Lower lobe of right lung (tissue), 2 donors: ENCODE measurements around the gene SEPTIN8. TPM values are rescaled to one million over a fixed set of nuclear protein-coding genes. Genes with fewer than 3 reads are reported as not detected.

Experiments
- ATAC-seq, 2 donors: fragments of 200-7000 bp; cut with Tn5 transposase; one replicate each; pipeline ENCODE4 v1.9.1; 2020 to 2022; ENCODE audit warnings: mild to moderate bottlenecking in 2 of 2, moderate library complexity in 2 of 2
- DNase-seq: peaks from one replicate; pipeline ENCODE4 v3.0.0-alpha.2; 2020
- H3K27ac ChIP-seq: fragments of 200-600 bp; one replicate; pipeline ENCODE4 v1.8.0; 2022
- H3K27me3 ChIP-seq: fragments of 200-600 bp; one replicate; pipeline ENCODE4 v1.8.0; 2022; ENCODE audit warnings: low read depth
- H3K36me3 ChIP-seq: fragments of 200-600 bp; one replicate; pipeline ENCODE4 v1.8.0; 2022; ENCODE audit warnings: mild to moderate bottlenecking
- H3K4me1 ChIP-seq: fragments of 200-600 bp; one replicate; pipeline ENCODE4 v1.8.0; 2022
- H3K4me3 ChIP-seq: fragments of 200-600 bp; one replicate; pipeline ENCODE4 v1.8.0; 2022; ENCODE audit warnings: mild to moderate bottlenecking
- H3K9me3 ChIP-seq: fragments of 200-600 bp; one replicate; pipeline ENCODE4 v1.8.0; 2022
- intact Hi-C: fragments of 100-400 bp; cut with DNase I; formaldehyde crosslinking; loops from one replicate; pipeline ENCODE4 v1.11.0; 2022
- total RNA-seq: library from RNA; stranded (reverse); fragmentation: NEBNext Ultra II Directional; extraction: Animal tissue kit (Norgen Biotek cat#: 25700); gene quantifications from one replicate; pipeline ENCODE4 v1.2.1, GENCODE V29; 2021
- TF ChIP-seq, protein P1 (sequence below): fragments of 200-600 bp; IDR thresholded peaks from one replicate; pipeline ENCODE4 v1.8.0; 2022; ENCODE audit warnings: antibody characterized with exemption, mild to moderate bottlenecking
- donor health status: DM: no; HTN: yes; CAD: no; lungs with severe emphysema.

Gene SEPTIN8
- total RNA-seq, 1 donor from 2014 or later: 32.8 TPM

DNA sequence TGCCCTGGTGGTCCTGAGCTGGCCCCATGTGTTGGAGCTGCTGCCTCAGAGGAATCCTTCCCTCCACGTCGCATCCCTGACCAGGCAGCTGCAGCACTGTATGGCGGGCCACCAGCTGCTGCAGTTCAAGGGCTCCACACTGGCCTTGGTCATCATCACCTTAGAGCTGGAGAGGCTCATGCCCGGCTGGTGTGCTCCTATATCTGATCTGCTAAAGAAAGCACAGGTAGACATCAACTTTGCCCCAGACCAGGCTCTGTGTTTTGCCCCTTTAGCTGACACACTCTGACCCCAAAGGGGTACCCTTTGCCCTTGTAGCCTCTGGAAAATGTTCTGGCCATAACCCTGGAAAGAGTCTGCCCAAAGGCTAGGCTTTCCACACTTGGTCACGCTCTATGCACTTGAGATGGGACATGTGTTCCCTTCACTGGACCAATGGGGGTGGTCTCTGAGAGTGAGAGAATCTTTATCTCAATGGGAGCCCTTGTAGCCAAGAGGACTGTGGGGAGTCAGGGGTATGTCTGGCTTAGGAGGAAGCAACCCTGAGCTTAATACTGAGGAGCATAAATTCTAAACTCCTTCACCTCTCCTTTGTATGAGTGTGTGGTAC, 25.0 kb downstream of the SEPTIN8 start:
- no peaks in the 10 kb centered on the region for H3K9me3 ChIP-seq
- TF ChIP-seq, protein P1, sequence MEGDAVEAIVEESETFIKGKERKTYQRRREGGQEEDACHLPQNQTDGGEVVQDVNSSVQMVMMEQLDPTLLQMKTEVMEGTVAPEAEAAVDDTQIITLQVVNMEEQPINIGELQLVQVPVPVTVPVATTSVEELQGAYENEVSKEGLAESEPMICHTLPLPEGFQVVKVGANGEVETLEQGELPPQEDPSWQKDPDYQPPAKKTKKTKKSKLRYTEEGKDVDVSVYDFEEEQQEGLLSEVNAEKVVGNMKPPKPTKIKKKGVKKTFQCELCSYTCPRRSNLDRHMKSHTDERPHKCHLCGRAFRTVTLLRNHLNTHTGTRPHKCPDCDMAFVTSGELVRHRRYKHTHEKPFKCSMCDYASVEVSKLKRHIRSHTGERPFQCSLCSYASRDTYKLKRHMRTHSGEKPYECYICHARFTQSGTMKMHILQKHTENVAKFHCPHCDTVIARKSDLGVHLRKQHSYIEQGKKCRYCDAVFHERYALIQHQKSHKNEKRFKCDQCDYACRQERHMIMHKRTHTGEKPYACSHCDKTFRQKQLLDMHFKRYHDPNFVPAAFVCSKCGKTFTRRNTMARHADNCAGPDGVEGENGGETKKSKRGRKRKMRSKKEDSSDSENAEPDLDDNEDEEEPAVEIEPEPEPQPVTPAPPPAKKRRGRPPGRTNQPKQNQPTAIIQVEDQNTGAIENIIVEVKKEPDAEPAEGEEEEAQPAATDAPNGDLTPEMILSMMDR: no peak
- ATAC-seq: no peak

DNA sequence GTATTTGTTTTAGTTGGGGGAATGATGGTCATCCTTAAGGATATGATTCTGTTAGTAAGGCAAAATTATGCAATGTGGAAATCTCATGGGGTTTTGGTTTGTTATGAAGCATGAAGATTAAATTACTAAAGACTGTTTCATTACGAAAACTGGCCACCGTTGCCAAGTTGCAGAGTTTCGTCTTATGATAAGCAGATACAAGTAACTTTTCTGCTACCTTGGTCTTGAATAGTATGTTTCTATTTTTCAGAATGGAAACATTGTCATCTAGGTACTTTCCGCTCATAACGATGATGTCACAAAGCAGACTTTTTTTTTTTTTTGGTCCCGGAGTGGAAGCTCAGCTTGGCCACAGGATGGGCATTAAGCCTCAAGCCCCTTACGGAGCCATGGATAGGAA, 25.6 kb downstream of the SEPTIN8 start:
- Histone ChIP-seq H3K27ac (no peak overlapping the region), H3K4me1 (peaks cover 9% of the 10 kb centered on the region), H3K4me3 (no peak overlapping the region), H3K9me3 (no peaks in the 10 kb centered on the region), H3K36me3 (peaks cover 8% of the 10 kb centered on the region), H3K27me3 (peaks cover 11% of the 10 kb centered on the region)
- DNase-seq: no peak
- TF ChIP-seq, protein P1: no peak
- intact Hi-C loops: no loop called here
- no peak for ATAC-seq

More for the DNA sequence above, 25.0 kb downstream of the SEPTIN8 start:
- no peak overlapping the region for H3K27ac ChIP-seq
- intact Hi-C loops: no loop called here
- no peak overlapping the region for H3K4me3 ChIP-seq
- DNase-seq: no peak
- H3K4me1 ChIP-seq: peaks cover 6% of the 10 kb centered on the region
- peaks cover 8% of the 10 kb centered on the region for H3K36me3 ChIP-seq
- peaks cover 8% of the 10 kb centered on the region for H3K27me3 ChIP-seq

DNA sequence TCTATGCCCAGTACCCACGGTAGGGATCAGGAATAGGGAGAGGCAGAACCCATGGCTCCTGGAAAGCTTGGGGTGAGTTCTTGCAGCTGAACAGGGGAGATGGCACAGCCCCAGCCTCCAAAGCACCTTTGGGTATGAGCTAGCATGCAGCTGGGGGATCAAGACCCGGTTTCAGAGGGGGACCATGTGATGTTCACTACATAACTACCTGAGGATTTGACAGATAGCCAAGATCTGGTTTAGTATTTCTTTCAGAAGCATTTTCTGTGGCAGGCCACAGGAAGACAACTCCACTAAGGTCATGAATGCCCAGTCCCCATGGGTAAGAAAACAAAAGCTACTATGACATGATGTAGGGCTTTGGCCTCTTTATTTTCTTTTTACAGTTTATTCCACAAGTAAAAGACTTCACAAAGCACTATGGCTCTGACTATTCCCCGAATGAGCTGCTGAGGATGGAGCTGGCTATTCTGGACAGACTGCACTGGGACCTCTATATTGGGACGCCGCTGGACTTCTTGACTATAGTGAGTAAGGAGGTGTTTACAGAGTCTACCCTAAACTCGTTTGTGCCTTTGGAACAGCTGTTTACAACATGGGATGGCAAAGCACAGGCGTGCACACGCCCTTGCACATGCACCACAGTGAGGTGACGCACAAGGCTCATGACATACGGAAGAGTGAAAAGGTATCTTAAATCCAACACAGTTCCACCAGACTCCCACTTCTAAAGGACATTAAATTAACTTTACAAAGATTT, 26.4 kb downstream of the SEPTIN8 start:
- H3K27ac ChIP-seq: no peak overlapping the region
- H3K4me1 ChIP-seq: peaks cover 9% of the 10 kb centered on the region
- H3K4me3 ChIP-seq: no peak overlapping the region
- H3K36me3 ChIP-seq: peaks cover 8% of the 10 kb centered on the region
- H3K9me3 ChIP-seq: no peaks in the 10 kb centered on the region
- ATAC-seq: no peak
- DNase-seq: no peak
- intact Hi-C loops: no loop called here
- TF ChIP-seq, protein P1: no peak
- peaks cover 16% of the 10 kb centered on the region for H3K27me3 ChIP-seq

DNA sequence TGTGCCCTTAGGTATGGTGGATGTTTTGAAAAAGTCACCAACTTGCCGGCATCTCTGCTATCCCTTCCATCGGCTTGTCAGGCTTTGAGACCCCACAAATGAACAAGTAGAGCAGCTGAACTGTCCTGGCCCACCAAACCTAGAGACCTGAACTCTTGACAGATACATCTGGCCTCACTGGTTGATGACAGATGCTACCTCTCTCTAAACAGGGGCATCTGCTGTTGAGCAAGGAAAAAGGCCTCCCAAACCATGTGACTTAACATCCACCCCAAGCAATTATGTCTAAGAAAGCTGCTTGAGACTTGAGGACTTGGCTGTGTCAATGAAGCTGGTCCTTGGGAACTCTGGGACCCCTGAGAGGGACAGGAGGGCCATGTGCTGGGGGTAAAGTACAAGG, 27.5 kb downstream of the SEPTIN8 start:
- peaks cover 16% of the 10 kb centered on the region for H3K27me3 ChIP-seq
- H3K36me3 ChIP-seq: peaks cover 8% of the 10 kb centered on the region
- intact Hi-C loops: no loop called here
- peaks cover 9% of the 10 kb centered on the region for H3K4me1 ChIP-seq
- H3K9me3 ChIP-seq: no peaks in the 10 kb centered on the region
- ATAC-seq (no peak), DNase-seq (no peak)
- TF ChIP-seq, protein P1: no peak
- H3K4me3 ChIP-seq: no peak overlapping the region
- H3K27ac ChIP-seq: no peak overlapping the region

DNA sequence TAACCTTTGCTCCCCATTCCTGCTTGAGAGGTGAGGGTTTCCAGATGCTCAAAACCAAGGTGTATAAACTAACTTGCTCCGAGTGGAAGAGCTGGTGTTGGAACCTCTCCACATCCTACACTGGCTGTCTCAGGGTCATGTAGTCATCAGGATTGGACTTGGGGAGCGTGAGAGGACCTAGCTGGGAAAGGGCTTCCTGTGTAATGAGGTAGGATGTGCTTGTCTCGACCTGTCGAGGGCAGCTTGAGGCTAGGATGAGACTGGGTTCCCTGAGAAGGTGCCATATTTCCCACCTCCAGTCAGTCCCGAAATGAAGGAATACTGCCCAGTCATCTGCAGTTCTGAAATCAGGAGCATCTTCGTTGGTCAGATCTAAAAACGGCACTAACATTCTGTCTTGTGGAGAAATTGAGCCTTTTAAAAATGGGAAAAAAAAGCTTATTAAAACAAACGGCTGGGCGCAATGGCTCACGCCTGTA, 28.5 kb downstream of the SEPTIN8 start:
- Histone ChIP-seq H3K9me3 (no peaks in the 10 kb centered on the region), H3K27ac (no peak overlapping the region), H3K36me3 (peaks cover 8% of the 10 kb centered on the region), H3K4me3 (no peak overlapping the region), H3K4me1 (peaks cover 9% of the 10 kb centered on the region), H3K27me3 (peaks cover 16% of the 10 kb centered on the region)
- no peak for ATAC-seq
- intact Hi-C loops: no loop called here
- TF ChIP-seq, protein P1: no peak
- DNase-seq: no peak
